GM18505 (cell line): Measurements from ENCODE around the gene RAP1GAP2.

Experiments
- ATAC-seq: cut with Tn5 transposase; IDR thresholded peaks from one replicate; pipeline ENCODE4 v1.9.1; 2021; ENCODE audit not compliant: unreplicated experiment
- POLR2A ChIP-seq: IDR thresholded peaks from 4 replicates; pipeline ENCODE4 v1.6.1; 2011; ENCODE audit warnings: borderline replicate concordance; ENCODE audit not compliant: insufficient read depth, insufficient read length; ENCODE audit errors: extremely low read depth

Gene RAP1GAP2

DNA sequence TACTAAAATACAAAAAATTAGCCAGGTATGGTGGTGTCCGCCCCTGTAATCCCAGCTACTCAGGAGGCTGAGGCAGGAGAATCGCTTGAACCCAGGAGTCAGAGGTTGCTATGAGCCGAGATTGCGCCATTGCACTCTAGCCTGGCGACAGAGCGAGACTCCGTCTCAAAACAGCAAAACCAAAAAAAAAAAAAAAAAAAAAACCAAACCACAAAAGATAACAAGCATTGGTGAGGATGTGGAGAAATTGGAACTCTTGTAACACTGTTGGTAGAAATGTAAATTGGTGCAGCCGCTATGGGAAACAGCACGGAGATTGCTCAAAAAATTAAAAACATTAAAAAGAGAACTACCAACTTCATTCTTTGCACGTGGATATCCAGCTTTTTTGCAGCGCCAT is 147.7 kb downstream of the RAP1GAP2 start:
- ATAC-seq: no peak
- no peak for TF ChIP-seq POLR2A

DNA sequence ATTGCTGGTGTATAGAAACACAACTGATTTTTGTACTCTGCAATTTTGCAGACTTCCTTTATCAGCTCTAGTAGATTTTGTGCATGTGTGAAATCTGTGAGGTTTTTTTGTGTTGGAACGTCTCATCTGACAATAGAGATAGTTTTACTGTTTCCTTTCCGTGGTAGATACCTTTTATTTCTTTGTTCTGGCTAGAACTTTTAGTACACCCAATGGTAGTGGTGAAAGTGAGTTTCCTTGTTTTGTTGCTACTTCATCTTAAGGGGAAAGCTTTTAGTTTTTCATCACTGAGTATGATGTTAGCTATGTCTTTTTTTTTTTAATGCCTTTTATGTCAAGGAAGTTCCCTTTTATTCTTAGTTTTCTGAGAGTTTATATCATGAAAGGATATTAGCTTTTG is 149.1 kb downstream of the RAP1GAP2 start:
- ATAC-seq: no peak
- no peak for TF ChIP-seq POLR2A

DNA sequence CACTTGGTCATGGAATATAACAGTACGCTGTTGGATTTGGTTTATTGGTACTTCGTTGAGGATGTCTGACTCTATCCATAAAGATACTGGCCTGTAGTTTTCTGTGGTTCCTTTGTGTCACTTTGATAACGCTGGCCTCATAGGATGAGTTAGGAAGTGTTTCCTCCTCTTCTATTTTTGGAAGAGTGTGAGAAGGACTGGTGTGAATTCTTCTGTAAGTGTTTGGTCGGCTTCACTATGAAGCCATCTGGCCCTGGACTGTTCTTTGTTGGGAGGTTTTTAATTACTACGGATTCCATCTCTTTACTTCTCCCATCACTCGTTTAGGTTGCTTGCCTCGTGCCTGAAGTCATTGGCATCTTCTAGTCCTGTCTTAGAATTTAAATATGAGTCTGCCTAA is 149.9 kb downstream of the RAP1GAP2 start:
- TF ChIP-seq POLR2A: no peak

DNA sequence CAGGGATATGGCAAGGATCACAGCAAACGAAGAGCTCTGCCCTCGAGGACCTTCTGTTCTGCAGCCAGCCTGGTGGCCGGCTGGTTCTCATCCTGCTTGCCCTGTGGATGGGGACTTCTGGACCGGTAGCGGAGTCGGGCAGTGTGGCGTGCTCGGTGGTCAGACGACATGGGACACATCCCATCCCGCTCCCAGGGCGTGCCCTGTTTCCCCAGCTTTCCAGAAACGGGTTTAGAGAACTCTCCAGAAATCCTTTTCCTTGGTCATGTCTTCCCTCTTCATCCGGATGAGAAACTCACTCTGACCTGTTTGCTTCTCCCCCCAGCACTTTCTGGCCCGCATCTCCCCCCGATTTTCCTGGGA is 151.3 kb downstream of the RAP1GAP2 start:
- no peak for ATAC-seq

More for the DNA sequence above, 149.9 kb downstream of the RAP1GAP2 start:
- ATAC-seq: no peak

DNA sequence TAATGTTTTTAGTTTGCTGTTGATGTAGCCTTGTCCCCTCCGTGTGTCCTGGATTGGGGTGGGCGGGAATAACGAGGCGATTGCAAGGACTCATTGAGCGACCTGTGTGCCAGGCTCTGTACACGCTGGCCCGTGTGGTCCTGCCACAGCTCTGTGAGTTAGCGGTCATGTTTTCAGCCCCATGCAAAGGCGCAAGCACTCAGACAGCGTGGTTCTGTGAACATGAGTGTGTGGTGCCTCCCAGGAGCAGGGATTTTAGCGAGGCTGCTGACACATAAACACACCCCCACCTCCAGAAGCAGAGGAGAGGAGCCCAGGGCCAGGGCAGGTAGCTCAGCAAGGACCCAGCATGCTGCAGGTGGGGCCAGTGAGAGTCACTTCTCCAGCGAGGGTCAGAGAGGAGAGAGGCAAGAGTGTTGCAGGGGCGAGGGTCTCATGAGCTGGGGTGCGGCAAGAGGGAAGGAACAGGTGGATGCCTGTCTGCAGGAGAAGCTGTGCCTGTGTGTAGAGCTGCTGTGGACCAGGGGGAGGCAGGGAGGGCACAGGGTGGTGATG is 151.8 kb downstream of the RAP1GAP2 start:
- TF ChIP-seq POLR2A: no peak
- no peak for ATAC-seq

More for the DNA sequence above, 151.3 kb downstream of the RAP1GAP2 start:
- no peak for TF ChIP-seq POLR2A

DNA sequence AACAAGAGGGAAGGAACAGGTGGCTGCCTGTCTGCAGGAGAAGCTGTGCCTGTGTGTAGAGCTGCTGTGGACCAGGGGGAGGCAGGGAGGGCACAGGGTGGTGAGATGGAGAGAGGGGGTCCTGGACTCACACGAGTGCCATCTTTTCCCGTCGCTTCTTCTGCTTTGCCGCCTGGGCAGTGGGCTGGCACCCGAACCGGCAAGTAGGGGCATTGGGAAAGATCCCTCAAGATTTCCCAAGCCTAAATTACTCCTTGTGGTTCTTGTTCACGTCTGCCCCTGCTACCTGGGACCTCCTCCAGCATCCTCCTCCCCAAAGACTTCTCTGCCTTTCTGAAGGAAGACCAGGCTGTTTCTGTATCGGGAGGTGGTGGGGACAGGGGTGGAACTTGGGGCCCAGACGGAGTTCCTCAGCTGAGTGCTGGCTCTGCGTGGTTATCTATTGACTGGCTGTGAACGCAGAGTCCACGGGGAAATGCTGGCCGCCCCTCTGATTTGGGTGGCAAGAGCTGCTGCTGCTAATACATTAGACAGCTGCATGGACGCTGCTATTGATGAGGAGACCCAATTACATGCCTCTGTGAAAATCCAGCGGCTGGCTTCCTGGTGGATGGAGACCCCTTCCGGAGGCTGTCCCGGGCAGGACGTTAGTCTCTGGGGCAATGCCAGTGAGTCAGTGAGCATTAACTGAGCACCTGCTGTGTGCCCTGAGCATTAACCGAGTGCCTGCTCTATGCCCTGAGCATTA is 152.7 kb downstream of the RAP1GAP2 start:
- TF ChIP-seq POLR2A: no peak
- no peak for ATAC-seq

DNA sequence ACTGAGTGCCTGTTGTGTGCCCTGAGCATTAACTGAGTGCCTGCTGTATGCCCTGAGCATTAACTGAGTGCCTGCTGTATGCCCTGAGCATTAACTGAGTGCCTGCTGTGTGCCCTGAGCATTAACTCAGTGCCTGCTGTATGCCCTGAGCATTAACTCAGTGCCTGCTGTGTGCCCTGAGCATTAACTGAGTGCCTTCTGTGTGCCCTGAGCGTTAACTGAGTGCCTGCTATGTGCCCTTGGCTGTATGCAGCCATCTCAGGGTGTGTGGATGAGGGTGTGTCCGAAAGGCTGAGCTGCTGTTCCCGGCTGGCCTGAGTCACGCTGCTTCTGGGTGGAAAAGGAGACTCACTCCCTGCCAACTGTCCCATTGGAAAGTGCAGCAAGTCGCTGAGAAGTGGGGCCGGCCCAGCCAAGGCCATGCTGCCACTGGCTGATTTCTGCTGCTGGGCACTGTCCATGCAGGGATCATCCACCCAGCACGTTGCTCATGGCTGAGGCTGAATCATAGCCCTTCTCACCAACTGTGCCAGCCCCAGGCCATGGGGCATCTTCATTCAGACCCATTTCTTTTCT is 153.3 kb downstream of the RAP1GAP2 start:
- ATAC-seq: no peak
- TF ChIP-seq POLR2A: no peak

DNA sequence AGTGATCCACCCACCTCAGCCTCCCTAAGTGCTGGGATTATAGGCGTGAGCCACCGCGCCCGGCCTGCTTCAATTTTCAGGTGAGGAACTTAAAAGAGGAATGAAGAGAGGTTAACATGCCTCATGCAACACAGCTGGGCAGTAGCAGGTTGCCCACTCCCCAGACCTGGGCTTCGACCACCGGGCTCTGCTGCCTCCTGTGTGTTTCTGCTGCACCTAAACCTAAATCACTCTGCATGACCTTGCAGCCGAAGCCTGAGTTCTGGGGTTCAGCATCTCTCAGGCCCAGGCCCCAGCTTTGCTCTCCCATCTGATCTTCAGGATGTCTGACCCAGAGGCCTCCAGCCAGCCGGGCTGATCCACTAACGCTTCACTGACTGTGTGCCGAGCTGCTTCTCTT is 154.6 kb downstream of the RAP1GAP2 start:
- TF ChIP-seq POLR2A: no peak
- no peak for ATAC-seq

DNA sequence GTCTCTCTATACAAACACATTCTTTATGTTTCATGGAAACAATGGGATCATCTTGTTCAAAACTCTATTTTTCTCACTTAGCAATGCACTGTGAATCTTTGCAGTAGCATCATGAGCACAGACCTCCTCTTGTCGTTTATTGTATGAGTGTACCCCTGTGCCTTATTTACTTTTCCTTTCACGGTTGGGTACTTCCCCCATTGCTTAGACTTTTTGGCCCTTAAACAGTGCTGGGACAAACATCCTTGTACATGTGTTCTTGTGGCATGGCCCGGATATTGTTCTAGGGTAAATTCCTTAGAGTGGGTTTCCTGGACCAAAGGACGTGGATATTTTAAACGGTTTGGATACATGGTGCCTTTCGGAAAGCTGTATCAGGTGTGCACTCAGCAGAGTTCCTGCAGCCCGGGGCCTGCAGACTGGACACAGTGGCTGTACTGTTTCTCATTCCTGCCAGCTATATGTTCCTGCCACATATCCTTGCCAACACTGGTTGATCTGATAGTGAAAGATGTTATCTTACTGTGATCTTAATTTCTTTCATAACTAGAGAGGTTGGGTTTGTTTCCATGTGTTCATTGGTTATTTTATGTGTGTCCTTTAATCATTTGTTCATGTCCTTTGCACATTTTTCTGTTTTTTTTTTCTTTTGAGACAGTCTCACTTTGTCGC is 156.1 kb downstream of the RAP1GAP2 start:
- no peak for TF ChIP-seq POLR2A
- no peak for ATAC-seq

DNA sequence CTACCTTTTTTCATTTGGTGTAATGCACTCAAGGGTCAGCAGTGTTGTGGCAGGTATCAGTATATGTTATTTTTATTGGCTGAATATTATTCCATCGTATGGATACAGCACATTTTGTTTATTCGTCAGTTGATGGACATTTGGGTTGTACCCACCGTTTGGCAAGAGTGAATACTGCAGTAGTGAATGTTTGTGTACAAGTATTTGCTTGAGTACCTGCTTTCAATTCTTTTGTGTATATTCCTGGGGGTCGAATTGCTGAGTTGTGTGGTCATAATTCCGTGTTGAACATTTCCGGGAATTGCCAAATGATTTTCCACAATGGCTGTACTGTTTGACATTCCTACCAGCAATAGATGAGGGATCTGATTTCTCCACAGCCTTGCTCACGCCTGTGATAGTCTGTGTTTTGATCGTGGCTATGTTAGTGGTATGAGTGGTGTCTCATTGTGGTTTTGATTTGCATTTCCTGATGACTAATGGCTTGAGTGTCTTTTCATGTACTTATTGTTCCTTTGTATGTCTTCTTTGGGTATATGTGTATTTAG is 158.7 kb downstream of the RAP1GAP2 start:
- no peak for TF ChIP-seq POLR2A
- ATAC-seq: no peak

DNA sequence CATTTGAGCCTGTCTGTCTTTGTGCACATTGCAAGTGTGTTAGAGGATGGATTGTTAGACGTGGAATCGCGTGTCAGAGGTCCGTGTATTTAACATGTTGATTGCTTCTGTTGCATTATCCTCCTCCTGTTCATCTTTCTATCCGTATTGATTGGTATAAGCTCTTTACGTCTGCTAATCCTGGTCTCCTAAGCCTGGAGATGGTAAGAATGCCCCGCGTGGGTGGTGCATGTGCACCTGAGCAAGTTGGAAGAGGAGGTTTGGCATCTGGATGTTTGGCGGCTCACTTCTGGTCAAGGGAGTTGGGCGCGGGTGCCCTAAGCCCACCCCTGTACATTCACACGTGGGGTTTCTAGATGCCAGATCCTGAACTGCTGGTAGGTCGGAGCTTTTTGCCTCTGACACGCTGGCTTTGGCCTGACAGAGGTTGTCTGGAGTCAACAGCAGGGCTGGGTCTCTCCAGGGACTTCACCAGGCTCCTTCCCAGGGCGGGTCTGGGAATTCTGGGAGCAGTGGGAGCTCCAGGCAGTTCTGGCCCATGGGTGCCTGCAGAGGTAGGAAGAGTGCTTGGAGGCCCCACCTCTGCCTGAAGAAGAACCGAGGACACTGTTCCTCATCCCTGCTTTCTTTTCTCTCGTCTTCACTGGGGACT is 159.8 kb downstream of the RAP1GAP2 start:
- TF ChIP-seq POLR2A: no peak
- no peak for ATAC-seq

DNA sequence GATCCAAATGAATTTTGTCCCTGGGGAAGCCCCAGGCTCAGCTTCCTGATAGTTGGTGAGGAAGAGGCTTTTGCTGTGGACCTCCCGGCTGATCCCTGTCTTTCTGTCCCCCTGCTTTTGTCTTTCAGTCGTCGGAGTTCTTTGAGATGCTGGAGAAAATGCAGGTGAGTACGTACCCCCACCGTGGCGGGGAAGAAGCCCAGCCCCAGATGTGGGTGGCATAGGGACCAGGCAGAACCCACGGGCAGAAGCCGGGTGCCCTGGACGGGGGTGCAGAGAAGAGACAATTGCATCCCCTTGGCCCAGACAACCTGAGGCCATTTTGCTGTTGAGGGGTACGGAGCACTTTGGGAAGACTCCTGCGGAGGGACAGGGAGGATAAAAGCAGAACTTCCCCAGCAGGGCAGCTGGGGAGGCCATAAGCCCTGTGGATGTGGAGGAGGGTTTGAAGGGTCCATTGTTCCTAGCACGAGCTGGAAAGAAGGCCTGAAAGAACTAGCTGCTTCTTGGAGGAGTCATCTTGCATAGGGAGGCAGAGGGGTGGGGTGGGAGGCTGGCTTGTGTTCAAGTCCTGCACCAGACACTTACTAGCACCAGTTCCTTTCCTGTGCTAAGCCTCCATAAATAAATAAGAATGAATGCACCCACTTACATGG is 161.5 kb downstream of the RAP1GAP2 start:
- ATAC-seq: no peak
- no peak for TF ChIP-seq POLR2A

DNA sequence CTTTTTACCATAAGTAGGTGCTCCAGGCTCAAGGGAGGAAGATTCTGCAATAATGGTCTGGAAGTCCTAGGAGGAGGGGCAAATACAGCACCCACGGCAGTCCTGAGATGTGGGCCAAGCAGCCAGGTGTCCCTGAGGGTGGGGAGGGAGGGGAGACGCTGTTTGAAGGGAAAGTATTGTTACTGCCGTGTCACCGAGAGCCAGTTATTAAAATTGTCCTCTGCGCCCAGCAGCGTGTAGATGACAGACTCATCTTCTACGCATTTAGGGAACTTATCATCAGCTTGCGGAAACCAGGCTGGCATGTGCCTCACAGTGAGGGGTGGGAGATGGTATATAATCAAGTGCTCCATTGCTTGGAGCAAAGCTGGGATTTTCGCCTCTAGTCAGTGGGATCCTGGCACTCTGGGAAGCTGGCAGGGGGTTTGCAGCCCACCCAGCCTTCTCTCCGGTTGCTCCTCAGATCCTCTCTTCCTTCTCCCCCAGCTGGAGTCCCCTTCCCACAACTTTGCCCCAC is 162.5 kb downstream of the RAP1GAP2 start:
- no peak for TF ChIP-seq POLR2A
- ATAC-seq: no peak

DNA sequence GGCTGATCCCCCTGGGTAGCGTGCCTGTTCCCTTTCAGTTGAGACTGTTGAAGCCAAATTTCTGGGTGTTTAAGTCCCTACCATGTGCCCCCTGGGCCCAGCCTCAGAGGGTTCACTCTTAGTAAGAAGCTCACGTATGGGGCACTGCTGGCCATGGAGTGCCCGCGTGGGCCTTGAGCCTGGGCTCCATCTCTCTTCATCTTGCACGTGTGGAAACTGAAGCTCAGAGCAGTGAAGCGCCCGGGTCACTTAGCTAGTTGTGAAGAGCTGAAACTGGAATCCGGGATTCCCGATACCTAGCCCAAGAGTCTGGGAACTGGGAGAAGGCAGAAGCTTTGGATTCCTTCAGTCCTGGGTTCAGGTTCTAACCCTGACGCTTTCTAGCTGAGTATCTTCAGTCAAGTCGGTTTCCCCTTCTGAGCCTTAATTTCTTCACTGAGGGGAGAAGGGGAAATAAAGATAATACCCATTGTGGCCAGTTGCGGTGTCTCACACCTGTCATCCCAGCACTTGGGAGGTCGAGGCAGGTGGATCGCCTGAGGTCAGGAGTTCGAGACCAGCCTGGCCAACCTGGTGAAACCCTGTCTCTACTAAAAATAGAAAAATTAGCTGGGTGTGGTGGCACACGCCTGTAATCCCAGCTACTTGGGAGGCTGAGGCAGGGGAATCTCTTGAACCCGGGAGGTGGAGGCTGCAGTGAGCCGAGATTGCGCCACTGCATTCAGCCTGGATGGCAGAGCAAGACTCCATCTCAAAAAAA is 163.3 kb downstream of the RAP1GAP2 start:
- no peak for ATAC-seq
- TF ChIP-seq POLR2A: no peak
